8988T (cell line): ENCODE data around the gene BCL2.
"Not testable (repeated sequence)": the region's sequence is repeated elsewhere in the genome, so short reads cannot be mapped to it uniquely, and the experiment has no call there.

ENCODE experiments used
- DNase-seq: peaks from one replicate; pipeline ENCODE4 v3.0.0; 2011

The BCL2 gene

GRCh38 chr18:63229971-63230370 lies 89.6 kb downstream of the BCL2 start:
- no peak for DNase-seq

GRCh38 chr18:63225434-63225833 lies 94.1 kb downstream of the BCL2 start:
- no peak for DNase-seq

- DNase-seq = no peak
These were observed 94.9 kb downstream of the BCL2 start for GRCh38 chr18:63224630-63225029.

DNA sequence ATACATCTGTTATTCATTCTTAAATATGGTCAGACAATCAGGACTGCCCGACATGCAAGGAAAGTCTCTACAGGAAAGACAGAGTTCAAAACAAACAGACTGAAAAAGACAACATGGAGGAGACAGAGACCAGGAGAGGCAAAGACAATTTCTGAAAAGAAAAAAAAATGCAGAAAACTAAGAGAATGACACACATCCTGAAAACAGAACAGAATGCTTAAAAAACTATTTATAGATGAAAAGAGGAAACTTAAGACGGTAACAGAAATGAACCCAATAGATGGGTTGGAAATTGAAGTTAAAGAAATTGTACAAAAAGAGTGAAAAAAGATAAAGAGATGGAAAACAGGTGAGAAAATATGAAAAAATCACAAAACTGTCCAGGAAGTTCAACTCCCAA lies 95.7 kb downstream of the BCL2 start:
- no peak for DNase-seq

- no peak for DNase-seq
These were observed 98.7 kb downstream of the BCL2 start for GRCh38 chr18:63220903-63221302.

DNA sequence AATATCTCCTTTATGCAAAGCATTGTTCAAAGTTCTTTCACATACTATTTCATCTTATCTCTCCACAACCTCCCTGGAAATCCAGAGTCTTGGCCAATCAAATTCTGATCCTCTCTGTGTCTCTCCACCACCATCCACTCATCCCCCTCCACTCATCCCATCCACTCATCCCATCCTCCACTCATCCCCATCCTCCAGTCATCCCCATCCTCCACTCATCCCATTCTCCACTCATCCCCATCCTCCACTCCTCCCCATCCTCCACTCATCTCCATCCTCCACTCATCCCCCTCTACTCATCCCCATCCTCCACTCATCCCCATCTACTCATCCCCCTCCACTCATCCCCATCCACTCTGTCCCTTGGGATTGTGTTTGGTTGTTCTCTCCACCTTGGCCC lies 101.1 kb downstream of the BCL2 start:
- no peak for DNase-seq

DNA sequence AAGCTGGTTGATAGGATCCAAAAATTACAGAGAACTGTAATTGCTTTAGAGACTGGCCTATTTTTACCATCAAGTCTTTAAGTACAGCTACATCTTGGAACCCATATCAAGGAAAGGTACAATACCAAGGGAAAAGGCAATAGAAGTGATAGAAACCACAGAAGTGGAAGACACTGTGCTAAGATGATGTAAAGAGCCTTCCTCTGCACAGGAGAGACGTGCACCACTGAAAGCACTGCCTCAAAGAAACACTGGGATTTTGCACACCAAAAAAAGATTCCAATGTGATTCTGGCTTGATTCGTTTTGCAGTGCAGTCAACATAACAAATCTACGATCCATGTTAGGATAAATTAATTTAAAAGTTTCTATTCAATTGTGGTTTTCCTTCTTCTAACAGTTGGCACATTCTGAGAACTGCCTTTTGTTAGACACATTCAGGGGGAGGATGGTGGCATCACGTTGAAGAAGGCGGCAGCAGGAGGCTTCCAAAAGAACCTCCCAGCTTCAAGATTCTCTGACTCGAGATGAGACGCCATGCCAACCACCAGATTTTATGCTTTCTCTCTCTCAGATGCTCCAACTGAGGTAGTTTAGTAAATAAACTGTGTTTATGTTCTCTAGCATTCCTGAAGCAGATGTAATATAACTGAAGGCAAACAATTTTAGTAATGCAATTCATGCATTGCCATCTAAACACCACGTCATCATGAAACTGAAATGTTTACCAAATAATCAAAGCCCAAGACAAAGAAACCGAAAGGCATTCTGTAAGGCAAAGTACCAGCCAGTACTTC lies 102.9 kb downstream of the BCL2 start:
- no peak for DNase-seq

- DNase-seq = no peak
These were observed 105.5 kb downstream of the BCL2 start for GRCh38 chr18:63213936-63214671.

DNA sequence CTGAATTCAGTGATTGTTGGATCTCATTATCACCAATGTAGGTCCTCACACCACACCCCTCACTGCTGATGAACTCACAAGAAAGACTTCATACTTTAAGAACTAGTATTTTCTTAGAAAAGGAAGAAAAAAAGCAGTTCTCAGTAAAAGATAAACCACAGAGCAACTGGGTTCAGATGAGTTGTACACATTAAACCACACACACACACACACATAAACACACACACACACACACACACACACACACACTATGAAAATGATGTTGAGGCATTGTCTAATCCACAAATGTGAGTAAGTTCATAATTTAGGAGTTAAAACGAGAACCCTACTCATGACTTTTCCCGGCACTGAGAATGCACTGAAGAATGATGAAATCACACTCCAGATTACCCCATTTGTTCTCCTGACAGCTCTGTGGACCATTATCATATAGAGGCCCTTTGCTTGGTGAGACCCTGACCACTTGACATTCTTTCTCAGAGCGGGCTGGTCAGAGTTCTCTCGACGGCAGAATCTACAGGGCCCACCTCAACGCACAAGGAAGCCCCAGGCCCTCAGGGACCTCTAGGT lies 106.2 kb downstream of the BCL2 start:
- no peak for DNase-seq

GRCh38 chr18:63210521-63210920 lies 109.0 kb downstream of the BCL2 start:
- no peak for DNase-seq

GRCh38 chr18:63208676-63209075 lies 110.9 kb downstream of the BCL2 start:
- no peak for DNase-seq

DNA sequence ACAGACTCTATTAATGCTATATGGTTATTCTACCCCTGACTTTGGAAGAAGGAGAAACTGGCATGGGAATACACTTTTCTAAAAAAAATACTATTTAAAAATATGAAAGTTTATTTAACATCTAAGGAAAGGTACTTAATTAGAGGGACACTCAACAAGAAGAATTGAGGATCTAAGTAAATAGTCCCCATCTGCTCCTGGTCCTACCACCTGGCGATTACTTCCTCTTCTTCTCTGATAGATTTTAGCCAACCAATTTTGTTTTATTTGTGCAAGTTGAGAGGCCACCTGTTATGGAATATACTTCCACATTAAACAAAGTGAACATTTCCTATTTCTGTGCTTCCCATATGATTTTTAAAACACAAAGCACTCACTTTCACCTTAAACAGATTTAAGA lies 111.7 kb downstream of the BCL2 start:
- no peak for DNase-seq

DNA sequence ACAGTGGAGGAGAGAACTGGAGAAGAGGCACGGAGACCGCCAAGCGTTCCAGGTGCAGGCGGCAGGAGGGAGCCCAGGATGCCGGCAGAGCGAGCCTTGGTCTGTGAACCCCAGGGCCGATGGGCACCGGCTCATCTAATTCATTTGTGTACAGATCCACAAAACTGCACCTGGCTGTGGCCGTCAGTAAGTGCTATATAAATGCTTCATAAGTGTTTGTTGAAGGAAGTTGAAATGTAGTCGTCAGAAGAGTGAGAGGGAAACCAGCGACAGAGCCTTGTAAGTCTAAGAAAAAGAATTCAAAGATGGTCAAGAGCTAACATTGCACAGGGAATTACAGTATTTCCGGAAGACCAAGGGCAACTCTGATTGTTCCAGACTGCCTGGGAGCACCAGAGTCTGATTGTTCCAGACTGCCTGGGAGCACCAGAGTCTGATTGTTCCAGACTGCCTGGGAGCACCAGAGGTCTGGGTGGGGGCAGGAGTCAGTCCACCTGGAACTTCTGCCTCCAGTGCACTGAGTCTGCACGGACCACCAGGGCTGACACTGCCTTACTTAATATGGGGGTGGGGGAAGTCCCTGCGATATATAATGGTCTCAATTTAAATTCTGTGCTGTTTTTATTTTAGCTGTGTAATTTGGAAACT lies 112.3 kb downstream of the BCL2 start:
- DNase-seq = no peak

- no peak for DNase-seq
These were observed 113.0 kb downstream of the BCL2 start for GRCh38 chr18:63206433-63207142.

- no peak for DNase-seq
These were observed 113.7 kb downstream of the BCL2 start for GRCh38 chr18:63205791-63206252.

GRCh38 chr18:63203497-63203896 lies 116.1 kb downstream of the BCL2 start:
- no peak for DNase-seq

DNA sequence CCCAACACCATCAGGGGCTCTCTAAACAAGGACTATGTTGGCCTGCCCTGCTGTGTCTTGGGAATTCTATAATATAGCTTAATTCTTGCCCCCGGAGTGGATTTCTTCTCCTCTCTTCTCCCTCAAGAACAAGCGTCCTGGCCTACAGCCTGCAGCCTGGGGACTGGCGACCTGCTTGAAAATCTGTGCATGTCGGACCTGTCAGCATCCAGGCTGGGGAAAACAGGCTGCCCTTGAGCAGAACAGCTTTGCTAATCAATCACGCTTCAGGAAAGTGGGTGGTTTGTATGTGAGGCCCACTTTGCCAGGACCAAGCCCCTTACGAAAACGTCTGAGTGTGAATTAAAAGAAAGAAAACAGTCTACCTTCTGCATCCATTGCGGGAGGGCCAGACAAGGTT lies 116.7 kb downstream of the BCL2 start:
- no peak for DNase-seq

- DNase-seq = not testable (repeated sequence)
These were observed 118.1 kb downstream of the BCL2 start for GRCh38 chr18:63201456-63201855.

DNA sequence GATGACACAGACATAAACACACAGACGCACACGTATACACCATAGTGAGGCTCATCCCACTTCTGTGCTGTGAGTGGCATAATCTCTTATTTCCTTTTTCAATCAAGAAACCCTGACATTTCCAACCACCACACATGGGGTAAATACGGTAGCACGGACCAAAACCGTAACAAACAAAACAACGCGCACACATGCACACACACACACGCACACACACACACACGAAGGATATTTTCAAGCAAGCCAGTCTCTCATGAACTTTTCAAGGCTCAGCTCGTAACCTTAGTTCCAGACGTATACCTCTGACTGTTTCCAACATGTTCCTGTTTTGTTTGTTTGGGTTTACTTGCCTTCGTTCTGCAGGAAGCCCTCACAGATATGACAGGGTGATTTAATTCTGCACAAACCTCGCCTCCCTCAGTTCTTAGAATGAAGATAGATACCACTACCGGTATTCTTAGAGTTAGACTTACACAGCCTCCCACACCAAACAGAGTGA lies 119.8 kb downstream of the BCL2 start:
- DNase-seq = no peak

DNA sequence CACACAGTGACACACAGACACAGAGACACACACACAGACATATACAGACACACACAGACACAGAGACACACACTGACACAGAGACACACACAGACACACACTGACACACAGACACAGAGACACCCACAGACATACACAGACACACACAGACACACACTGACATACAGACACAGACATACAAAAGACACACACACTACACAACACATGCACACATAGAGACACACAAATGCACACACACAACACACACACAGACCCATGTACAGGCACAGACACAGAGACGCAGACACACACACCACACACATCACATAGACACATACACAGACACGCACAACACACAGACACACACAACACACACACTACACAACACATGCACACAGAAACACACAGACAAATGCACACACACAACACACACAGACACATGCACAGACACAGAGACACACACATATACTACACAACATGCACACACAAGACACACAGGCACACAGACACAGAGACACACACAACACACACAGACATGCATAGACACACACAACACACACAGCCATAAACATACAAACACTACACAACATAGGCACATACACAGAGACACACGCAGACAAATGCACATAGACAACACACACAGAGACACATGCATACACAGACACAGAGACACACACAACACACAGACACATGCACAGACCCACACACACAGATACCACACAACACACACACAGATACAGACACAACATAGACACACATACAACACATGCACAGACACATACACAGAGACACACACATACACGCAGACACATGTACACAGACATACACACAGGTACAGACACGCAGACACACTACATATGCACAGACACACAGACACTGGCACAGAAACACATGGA lies 120.5 kb downstream of the BCL2 start:
- no peak for DNase-seq

DNA sequence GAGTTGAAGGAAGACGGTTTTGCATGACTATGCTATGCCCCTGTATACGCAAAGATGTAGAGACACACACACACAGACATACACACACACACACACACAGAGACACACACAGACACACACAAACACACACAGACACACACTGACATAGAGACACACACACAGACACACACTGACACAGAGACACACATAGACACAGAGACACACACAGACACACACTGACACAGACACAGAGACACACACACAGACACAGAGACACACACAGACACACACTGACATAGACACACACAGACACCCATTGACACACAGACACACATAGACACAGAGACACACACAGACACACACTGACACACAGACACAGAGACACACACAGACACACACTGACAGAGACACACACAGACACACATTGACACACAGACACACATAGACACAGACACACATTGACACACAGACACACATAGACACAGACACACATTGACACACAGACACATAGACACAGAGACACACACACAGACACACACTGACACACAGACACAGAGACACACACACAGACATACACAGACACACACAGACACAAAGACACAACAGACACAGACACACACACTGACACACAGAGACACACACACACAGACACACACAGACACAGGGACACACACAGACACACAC lies 121.3 kb downstream of the BCL2 start:
- no peak for DNase-seq
